AG10803 (cell line): Measurements from ENCODE around the gene S100P.
A peak's percentile ranks its signal among the peaks of the same experiment; 100 is the strongest.

ENCODE experiments used
- DNase-seq: peaks from one replicate; pipeline ENCODE4 v3.0.0; 2010; ENCODE audit warnings: low read depth
- H3K4me3 ChIP-seq: 2 replicates; pipeline ENCODE4 v1.5.1; 2011; ENCODE audit warnings: mild to moderate bottlenecking, low read length, control low read depth
- TF ChIP-seq, protein P1 (sequence below): conservative IDR thresholded peaks from 2 replicates; pipeline ENCODE4 v1.5.1; 2011; ENCODE audit warnings: mild to moderate bottlenecking, low read length, control low read depth, inconsistent platforms

Gene S100P

DNA sequence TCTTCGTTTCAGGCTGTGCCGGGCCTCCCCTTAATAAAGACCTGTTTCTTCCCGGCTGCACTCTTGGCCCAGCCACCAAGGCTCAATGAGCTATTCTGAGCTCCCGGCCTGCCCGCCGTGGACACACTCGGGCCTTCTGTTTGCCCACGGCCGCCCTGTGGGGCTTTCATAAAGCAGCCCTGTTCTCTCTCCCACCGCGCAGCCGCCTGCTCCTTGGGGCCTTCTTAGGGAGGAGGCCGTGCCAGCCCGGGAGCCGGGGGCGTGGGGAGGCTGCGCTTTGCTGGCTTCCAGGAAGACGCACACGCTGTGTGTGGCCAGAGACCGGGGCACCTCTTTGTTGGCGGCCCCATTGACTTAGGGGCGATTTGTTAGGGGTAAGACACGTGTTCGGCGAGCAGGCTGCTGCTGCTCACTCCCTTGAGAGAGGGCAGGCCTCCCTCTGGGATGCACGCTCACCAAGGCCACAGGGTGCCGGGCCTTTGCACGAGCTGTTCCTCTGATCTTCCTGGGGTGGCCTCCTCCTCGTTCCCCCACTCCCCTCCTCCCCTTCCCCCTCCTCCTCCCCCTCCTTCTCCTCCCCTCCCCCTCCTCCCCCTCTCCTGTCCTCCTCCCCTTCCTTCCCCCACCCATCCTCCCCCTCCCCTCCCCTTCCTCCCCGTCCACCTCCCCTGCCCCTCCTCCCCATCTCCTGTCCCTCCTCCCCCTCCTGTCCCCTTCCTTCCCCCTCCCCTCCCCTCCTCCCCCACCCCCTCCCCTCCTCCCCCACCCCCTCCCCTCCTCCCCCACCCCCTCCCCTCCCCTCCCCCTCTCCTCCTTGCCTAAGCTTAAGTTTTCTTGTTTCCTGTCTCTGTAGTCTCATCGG lies 33.6 kb downstream of the S100P start:
- no peak overlapping the region for H3K4me3 ChIP-seq
- TF ChIP-seq, protein P1, sequence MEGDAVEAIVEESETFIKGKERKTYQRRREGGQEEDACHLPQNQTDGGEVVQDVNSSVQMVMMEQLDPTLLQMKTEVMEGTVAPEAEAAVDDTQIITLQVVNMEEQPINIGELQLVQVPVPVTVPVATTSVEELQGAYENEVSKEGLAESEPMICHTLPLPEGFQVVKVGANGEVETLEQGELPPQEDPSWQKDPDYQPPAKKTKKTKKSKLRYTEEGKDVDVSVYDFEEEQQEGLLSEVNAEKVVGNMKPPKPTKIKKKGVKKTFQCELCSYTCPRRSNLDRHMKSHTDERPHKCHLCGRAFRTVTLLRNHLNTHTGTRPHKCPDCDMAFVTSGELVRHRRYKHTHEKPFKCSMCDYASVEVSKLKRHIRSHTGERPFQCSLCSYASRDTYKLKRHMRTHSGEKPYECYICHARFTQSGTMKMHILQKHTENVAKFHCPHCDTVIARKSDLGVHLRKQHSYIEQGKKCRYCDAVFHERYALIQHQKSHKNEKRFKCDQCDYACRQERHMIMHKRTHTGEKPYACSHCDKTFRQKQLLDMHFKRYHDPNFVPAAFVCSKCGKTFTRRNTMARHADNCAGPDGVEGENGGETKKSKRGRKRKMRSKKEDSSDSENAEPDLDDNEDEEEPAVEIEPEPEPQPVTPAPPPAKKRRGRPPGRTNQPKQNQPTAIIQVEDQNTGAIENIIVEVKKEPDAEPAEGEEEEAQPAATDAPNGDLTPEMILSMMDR: no peak
- DNase-seq: peak; percentile 62

DNA sequence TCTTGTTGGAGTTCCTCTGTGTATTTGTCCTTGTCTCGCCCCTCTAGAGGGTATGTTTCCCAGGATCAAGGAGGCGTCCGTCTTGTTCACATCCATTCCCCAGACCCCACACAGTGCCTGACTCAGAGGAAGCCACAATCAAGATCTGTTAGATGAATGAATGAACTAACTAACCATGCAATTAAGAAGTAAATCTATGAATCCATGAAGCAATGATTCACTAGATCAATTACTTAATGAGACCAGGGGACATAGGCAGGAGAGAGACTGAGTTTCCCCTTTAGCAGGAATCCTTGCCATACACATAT lies 34.2 kb downstream of the S100P start:
- TF ChIP-seq, protein P1: no peak
- no peak for DNase-seq
- H3K4me3 ChIP-seq: no peak overlapping the region

DNA sequence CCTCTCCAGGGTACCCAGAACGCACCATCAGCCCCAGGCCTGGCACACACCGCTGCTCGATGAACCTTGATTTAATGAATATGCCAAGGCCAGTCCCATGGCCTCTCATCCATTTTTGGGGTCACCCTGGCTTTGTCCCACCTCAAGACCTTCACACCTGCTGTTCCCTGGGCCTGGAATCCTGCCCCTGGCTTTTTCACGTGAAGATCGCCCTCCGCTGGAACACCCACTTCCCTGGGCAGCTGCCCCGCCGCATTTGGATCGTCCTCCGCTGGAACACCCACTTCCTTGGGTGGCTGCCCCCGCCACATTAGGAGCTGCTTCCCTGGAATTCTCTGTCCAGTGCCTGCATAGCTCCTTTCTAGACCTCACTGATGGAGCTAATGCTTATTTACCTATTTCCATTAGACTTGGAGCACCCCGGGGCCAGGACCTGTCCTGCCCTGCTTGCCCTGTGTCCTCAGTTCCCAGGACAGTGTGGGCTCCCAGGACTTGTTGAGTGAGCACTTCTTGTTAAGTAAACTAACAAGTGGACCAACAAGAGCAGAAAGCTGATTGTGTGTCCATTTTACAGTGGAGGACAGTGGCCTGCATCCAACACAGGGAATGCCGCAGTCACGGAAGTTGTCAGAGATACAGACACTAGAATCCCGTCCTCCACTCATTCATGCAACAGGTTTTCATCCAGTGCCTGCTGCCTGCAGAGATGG lies 34.8 kb downstream of the S100P start:
- DNase-seq: no peak
- TF ChIP-seq, protein P1: no peak
- H3K4me3 ChIP-seq: no peak overlapping the region

DNA sequence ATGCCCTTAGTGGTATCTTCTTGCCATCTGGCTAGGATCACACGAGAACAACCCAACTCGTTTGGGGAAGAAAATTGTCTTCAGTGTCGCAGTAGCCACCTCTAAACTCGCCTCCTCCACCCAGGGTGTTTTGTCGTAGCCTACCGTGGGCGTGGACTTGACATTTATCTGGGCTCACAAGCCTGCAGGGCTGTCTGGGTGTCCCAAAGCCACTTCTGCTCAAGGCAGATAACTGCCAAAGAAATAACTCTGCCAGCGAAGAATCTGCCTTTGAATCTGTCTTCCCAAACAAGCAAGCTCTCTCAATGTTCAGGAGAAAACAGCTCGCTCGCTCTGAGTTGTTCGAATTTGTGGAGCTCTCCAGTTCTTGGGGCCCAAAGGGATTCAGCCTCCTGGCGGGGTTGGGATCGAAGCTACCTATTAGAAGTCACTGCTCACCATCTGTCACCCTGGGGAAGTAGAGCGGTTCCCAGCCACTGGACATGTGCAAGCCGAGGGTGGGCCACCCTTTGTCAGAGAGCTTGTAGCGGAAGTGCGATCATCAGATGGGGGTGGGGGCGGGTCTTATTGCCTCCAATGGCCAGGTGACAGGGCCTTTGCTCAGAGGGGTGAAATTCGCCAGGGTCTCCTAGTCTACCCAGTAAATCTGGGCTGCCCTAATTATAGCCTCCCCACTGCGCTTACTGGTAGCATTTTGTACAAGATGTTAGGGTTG lies 37.1 kb downstream of the S100P start:
- TF ChIP-seq, protein P1: no peak
- DNase-seq: no peak
- no peak overlapping the region for H3K4me3 ChIP-seq

DNA sequence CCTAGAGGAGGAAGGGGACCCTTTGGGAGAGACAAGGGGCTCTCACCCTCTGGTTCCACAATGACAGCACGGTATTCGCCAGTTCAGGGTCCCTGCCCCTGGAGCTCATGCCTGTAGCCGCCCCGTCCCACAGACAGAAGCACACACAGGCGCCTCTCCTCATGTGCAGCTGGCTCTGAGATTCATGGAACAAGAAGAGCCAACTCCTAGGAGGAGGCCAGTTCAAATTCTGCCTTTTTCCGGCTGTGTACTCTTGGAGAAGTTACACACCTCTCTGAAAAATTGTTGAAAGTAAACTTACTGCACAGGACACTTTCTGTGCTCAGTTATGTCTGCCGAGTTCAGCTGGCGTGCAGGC lies 37.6 kb downstream of the S100P start:
- H3K4me3 ChIP-seq: no peak overlapping the region
- no peak for DNase-seq
- TF ChIP-seq, protein P1: no peak

DNA sequence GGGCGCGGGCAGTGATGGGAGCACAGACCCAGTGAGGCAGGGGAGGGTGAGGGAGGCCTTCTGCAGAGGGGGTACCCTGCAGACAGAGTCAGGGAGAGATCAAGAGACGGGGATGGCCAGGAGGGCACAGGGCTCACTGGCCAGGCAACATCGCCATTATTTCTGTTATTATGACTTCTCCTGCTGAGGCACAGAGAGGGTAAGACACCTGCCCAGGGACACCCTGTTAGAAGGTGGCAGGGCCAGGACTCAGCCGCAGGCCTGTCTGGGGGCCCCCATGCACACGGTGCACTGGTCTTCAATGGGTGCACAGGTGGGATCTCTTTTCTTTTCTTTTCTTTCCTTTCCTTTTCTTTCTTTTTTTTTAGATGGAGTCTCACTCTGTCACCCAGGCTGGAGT lies 38.1 kb downstream of the S100P start:
- DNase-seq: no peak
- no peak overlapping the region for H3K4me3 ChIP-seq
- TF ChIP-seq, protein P1: no peak
